ENCODE data around the gene DIP2B.
"Not testable (repeated sequence)": the region's sequence is repeated elsewhere in the genome, so short reads cannot be mapped to it uniquely, and the experiment has no call there.

The DIP2B gene

DNA sequence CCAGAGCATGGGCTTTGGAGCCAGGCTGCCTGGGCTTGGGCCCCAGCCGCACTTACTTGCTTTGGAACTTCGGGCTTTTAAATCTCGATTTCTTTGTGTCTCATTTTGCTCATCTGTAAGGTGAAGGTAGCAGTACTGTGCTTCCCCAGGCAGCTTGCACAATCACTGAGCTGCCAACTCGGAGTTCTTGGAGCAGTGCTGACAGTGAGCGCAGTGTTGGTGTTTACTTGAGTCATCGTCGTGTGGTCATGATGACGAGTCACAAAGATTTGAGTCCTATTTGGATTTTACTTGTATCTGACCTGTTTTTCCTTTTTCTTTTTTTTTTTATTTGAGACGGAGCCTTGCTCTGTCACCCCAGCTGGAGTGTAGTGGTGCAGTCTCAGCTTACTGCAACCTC lies 227.8 kb downstream of the DIP2B start:
- DNase-seq (ENCODE audit: low read depth), result no peak

DNA sequence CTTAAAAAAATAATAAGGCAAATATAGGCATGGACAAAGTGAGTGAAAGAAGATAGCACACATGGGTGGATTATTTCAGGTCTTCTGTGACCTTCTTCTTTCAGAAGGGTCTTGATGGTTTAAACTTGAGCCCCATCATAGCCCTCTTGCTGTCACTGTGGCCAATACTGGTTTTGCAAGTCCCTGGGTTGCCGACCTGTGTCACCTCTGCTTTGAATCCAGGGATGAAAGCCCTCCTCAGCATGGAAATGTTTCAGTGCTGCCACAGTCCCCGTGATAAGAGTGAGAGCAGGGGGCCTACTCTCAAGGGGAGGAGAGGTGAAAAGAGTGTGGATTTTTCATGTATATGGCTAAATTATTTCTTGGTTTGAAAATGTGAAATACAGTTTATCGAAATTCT lies 228.9 kb downstream of the DIP2B start:
- DNase-seq (ENCODE audit: low read depth), result no peak

DNA sequence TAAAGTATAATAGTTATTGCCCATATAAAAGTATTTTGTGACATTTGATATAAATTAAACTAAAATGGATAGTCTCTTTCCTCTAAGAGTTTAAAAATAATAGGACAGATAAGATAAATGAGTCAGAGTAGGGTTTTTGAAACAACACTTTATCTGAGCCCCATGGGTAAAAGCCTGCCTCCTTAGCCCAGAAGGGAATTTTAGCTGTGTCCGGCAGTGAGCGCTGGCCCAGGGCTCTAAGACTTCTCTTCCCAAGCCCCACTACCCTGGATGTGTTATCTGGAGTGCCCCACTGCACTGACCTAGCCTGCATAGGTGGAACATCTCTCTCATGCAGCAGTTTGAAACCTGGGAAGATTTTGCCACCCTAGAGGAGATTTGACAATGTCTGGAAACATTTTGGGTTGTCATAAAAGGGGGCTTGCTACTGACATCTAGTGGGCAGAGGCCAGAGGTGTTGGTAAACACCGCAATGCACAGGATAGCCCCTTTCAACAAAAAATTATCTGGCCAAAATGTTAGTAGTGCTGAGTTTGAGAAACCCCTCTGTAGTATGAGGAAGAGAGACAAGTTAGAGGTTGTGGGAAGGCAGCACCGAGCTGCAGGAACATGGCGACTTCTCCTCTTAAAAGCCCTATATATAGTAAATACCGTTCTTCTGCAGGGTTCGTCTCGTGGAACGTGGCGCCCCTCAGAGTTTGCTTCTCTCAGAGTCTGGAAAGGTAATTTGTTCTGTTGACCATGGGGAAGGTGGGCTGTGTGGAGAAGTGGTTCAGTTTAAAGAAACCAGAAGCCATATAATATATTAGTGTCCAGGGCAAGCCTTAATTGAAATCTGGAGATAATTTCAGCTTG lies 229.9 kb downstream of the DIP2B start:
- DNase-seq (ENCODE audit: low read depth), result no peak

DNA sequence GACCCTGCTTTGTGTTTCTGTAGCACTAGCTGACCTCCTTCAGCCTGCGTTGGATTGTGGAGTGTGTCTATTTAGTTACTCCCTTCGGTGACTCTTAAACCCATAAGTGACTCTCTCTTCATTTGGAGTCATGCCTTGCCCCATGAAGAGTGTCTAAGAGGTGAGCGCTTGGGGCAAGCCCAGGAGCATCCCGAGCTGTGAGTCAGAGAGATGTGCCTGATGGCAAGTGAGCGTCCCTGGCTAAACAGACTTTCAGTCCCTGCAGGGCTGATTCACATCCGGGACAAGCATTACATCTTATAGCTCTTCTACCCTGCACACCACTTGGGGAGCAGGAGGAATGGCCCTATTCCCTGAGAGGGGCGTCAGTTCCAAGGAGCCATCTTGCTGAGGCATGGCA lies 234.8 kb downstream of the DIP2B start:
- no peak for DNase-seq (ENCODE audit: low read depth)

DNA sequence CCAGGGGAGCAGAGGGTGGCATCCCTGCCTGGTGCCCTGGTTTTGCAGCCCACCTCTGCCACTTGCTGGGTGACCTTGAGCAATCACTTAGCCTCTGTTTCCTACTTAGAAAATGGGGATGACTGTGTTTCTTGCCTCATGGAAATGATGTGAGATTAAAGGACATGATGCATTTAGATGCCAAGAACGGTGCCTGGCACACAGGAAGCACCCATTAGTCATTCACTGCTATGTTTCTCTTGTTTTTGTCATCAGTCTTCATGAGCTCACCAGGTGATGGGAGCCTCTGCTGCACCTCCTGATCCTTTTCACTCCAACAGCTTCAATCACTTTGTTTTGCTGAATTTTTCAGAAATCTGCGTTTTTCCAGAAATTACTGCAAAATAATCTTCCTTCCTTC lies 235.5 kb downstream of the DIP2B start:
- DNase-seq (ENCODE audit: low read depth), result no peak

DNA sequence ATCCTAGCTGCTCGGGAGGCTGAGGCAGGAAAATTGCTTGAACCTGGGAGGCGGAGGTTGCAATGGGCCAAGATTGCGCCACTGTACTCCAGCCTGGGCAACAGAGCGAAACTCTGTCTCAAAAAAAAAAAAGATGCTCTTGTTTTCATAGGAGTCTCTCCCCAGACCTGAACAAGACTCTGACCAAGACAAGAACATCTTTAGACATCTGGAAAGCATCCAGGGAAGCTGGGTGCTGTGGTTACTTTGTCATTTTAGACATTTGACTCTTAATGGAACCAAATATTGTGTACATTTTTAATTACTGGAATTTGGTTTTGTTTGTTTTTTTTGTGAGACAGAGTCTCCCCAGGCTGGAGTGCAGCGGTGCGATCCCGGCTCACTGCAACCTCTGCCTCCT lies 238.0 kb downstream of the DIP2B start:
- no peak for DNase-seq (ENCODE audit: low read depth)

DNA sequence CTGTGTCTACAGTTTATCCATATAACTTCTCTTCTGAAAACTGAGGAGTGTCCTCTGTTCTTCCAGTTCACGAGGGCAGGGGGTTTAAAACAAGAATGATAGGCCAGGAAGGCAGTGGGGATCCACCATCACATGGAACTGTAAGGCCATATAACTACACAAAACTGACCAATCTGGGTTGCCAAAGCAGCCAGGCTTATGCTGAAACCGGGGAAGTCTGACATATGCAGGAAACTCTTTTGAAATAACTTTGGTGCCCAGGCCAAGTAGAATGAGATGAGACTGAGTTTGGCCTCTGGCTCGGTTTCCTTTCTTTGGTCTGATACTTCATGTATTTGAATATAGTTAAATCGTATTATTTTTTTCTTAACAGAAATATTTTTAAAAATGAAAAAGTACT lies 241.1 kb downstream of the DIP2B start:
- no peak for DNase-seq (ENCODE audit: low read depth)

DNA sequence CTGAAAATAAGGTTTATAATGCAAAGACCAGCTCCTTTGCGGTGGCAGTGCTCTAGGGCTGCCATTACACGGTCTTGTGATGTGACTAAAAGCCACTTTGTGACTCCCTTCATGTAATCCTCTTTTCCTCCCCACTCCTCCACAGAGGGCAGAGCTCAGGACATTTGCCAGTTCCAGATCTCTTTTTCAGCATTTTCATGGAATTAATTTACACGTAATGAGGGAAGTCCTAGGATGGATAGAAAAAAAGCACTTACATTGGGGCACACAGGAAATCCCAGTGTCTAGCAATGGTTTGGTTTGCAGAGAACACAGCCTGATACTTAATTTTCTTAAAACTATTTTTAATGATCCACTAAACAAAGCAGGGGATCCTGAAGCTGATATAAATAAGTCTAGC lies 241.6 kb downstream of the DIP2B start:
- no peak for DNase-seq (ENCODE audit: low read depth)

DNA sequence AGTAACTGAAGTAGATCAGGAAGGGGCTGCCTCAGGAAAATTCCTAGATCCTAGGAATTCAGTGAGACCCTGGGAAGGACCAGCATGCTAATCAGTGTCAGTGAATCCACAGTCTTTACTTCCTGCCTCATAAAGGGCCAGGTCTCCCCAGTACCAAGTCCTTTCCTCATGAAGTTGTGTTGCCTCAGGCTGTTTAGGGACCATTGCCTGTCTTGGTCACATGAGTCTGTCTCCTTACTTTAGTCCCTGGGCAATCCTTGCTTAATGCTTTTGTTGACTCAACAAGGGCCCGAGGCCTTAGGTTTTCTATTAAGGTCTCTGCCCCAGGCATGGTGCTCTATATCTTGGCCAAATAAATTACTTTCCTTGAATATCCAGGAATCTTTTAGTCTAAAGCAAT lies 243.0 kb downstream of the DIP2B start:
- no peak for DNase-seq (ENCODE audit: low read depth)

DNA sequence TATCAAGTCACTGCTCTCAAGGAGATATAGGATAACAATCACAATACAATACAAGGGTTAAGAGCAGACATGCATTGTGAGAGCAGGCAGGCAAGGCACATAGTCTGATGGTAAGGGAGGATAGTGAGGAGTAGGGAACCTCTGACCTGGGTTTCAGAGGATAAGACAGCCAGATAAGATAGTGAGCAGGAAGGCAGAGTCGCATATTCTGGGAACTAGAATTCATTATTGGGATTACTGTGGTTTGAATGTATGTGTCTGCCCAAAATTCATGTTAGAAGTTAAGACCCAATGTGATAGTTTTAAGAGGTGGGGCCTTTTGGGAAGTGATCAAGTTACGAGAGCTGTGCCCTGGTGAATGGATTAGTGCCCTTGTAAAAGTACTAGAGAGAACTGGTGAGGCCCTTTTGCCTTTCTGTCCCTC lies 244.7 kb downstream of the DIP2B start:
- no peak for DNase-seq (ENCODE audit: low read depth)

DNA sequence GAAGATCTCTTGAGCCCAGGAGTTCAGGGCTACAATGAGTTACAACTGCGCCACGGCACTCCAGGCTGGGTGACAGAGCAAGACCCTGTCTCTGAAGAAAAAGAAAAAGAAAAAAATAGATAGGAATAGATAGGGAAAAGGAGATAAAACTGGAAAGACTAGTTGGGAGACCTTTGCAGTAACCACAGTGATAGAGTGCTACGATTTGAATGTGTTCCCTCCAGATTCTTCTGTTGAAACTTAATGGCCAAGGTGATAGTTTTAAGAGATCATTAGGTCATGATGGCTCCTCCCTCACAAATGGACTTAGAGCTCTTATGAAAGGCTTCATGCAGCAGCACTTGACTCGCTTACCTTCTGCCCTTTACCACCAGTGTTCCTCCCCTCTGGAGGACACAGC lies 245.6 kb downstream of the DIP2B start:
- DNase-seq (ENCODE audit: low read depth), result no peak

DNA sequence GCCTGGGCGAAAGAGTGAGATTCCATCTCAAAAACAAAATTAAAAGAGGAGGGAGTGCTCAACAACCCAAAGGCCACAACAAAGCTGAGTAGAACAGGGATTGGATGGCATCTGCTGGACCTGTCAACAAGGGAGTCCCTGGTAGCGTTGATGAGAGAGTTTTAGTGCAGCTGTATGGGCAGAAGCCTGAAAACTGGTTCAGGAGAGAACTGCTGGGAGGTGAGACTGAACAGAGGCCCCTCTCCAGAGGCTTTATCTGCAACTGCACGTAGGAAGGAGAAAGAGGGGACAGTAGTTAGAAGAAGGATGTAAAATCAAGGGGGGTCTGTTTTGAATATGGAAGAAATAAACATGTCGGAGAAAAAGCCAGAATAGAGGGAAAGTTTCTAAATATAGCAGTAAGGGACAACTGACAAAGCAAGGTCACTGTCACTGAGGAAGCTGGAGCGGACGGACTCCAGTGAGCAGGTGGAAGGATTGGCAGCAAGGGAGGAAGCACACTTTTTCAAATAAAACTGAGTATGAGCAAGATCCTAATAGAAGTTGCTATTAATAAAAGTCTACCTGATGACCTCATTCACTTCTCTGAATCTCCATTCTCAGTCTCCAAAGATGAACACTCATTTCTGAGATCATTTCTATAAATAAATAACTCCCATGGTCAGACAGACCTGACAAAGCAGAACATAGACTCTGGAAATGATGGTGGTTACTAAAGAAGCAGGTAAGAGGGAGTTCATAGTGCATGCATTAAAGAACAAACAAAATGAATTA lies 247.3 kb downstream of the DIP2B start:
- DNase-seq (ENCODE audit: low read depth), result no peak

DNA sequence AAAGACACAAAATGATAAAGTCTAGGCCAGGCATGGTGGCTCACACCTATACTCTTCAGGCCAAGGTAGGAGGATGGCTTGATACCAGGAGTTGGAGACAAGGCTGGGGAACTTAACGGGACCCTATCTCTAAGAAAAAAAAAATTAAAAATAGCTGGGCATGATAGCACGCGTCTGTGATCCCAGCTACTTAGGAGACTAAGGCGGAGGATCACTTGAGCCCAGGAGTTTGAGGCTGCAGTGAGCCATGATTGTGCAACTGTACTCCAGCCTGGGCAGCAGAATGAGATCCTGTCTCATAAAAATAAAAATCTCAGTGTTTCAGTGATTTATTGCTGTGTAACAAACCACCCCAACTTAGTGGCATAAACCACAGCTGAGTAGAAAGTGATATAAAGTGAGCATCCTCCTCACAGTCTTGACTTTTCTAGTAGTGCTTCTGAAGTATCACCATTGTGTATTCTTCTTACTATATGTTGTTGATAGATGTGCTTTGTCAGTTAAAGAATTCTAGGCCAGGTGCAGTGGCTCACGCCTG lies 248.5 kb downstream of the DIP2B start:
- DNase-seq (ENCODE audit: low read depth), result no peak

DNA sequence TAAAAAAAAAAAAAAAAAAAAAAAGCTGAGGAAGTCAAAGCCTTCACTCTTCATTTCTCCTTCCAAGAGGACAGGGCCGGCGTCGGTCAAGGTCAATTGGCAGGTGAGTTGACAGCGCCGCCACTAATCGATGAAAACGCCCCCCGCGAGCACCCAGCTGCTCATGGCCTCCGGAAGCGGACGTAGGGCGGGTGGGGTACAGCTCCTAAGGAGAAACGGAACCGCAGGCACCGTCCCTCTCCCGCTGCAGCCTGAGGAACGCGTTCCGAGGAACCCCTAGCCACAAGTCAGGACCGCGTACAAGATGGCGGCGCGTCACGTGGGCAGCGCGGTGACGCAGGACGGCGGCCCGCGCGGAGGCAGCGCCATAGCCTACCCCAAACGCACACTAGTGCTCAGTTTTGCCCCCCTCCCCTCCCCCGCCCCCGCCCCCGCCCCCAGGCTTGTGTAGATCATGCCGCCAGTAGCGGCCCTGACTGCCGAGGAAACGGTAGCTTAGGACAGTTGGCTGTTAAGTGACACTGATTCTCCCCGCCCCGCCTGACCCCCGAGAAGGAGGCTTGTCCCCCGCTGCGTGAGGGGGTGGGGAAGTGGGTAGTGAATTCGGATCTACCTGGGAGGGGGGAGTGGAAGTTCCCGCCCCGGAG lies 259.0 kb downstream of the DIP2B start, which contains the start of gene ATF1:
Gene ATF1, plus strand, starts transcription at position 463 of the 647 bp plus-strand sequence. CDS start 16,045 bp downstream, outside the sequence.
- peak; percentile 84 for DNase-seq (ENCODE audit: low read depth)

DNA sequence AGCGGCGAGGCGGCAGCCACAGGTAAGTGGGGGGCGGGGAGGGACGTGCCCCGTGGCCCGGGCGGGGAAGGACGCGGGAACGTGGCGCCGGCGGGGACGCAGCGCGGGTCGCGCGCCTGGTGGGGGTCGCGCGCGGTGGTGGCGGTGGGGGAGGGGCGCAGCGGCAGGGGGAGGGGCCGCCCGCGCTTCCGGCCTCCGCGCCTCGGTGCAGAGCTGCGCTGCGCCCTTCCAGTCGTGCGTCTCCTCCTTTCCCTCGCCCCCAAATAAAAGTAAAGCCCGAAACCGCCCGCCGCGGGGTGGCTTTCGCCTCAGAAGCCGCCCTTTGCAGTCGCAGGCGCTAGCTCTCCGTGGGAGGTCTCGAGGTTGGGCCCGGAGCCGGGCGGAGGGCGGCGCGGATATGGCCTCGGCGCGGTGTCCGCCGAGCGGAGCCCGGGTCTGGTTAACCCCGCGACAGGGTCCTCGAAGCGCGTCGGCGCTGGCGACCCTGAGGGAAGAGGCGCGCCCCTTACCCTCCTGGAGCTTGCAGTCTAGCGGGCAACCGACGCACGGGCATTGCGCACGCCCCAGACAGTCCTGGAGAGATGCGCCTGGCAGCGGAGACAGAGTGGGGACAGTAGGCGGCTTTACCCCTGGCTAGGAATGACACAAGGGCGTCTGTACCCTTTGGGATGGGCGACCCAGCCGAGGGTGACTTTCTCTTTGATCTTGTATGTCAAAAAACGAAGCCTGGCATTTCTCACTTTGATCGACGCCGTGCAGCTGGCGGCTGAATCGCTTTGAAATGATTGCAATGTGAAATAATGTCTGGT lies 259.7 kb downstream of the DIP2B start:
- DNase-seq (ENCODE audit: low read depth), result peak; percentile 69

DNA sequence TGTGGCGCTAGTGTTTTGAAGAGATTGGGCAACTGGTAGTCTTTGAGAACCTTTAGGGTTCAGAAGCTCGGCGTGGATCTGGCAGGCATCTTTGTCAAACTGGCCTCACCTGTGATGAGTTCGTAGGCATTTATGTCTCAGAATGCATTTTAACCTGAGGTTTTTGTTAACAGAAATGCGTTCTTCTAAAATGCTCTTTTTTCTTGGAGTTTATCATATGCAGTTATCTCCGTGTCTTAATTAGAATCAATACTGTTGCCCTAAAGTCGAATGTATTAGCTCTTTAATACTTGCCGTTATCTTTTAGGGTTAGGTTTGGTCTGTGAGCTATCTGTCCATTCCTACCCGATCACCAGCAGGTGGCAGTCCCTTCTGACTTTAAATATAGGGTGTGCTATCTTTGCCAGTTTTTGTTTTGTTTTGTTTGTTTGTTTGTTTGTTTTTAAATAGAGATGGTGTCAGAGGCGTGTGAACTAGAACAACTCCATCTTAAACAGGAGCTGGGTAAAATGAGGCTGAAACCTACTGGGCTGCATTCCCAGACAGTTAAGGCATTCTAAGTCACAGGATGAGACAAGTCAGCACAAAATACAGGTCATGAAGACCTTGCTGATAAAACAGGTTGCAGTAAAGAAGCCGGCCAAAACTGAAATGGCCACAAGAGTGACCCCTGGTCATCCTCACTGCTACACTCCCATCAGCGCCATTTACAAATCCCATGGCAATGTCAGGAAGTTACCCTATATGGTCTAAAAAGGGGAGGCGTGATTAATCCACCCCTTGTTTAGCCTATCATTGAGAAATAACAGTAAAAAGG lies 260.5 kb downstream of the DIP2B start:
- peak; percentile 8 for DNase-seq (ENCODE audit: low read depth)

DNA sequence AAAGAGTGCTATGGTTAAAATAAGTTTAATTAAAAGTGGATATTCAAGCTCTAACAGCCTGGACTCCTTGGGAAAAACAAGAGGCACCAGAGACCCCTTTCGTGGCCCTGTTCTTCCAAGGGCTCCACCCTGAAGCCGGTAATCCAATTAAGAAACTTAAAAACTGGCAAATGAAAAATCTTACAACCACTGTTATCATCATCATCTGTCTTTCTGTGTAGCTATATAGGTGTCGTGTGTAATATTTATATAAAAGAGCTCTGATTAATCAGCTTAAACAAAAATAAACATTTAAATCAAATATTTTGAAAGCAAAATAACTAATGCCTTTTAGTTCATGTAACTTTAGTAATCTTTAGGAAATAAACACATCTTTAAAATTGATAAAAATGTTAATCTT lies 263.6 kb downstream of the DIP2B start:
- DNase-seq (ENCODE audit: low read depth), result no peak

DNA sequence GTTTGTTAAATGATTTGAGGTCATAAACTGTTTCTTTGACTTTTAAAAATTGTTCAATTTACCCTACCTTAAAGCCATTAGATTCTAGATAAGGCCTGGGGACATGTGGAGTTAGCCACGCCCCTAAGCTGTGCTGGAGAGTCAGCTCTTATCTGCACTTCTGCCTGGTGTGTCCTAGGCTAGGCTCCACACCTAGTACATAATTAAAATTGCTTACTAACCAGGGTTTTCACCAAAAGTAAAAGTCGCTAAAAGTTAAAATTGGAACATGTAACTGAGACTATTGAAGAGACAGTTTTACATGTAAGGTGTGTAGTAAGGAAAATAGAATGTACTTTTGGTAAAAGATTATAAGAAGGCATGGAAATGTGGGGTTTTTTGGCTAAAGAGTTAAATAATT lies 264.0 kb downstream of the DIP2B start:
- DNase-seq (ENCODE audit: low read depth), result not testable (repeated sequence)

DNA sequence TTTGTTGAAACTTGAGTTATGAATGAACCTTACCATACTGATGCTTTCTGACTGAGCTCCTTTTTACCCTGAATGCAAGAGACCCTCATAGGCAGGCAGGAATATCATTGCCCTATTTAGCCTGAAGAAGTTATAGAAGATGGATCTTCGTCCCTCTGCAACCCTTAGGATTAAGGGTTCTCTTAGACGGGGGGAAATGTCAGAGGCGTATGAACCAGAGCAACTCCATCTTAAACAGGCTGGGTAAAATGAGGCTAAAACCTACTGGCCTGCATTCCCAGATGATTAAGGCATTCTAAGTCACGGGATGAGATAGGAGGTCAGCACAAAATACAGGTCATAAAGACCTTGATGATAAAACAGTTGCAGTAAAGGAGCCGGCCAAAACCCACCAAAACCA lies 266.6 kb downstream of the DIP2B start:
- no peak for DNase-seq (ENCODE audit: low read depth)

DNA sequence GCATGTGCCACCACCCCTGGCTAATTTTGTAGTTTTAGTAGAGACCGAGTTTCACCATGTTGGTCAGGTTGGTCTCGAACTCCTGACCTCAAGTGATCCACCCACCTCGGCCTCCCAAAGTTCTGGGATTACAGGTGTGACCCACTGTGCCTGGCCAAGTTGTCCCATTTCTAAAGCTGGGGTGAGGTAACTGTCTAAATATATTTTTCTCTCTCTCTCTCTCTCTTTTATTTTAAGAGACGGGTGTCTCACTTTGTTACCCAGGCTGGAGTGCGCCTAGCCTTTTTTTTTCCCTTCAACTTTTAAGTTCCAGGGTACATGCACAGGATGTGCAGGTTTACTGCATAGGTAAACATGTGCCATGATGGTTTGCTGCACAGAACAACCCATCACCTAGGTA lies 267.7 kb downstream of the DIP2B start:
- DNase-seq (ENCODE audit: low read depth), result no peak

DNA sequence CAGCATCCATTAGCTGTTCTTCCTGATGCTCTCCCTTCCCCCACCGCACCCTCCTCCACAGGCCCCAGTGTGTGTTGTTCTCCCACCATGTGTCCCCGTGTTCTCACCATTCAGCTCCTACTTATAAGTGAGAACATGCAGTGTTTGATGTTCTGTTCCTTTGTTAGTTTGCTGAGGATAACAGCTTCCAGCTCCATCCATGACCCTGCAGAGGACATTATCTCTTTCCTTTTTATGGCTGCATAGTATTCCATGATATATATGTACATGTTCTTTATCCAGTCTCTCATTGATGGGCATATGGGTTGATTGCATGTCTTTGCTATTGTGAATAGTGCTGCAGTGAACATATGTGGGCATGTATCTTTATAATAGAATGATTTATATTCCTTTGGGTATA lies 268.1 kb downstream of the DIP2B start:
- DNase-seq (ENCODE audit: low read depth), result no peak

Data from activated T-helper 9 cell treated with anti-CD3 and anti-CD28 coated beads, Interleukin-2, amount 50 U/mL, for 16 hours (primary cell).